ENCODE measurements around the gene RPA1.

RPA1 gene

DNA sequence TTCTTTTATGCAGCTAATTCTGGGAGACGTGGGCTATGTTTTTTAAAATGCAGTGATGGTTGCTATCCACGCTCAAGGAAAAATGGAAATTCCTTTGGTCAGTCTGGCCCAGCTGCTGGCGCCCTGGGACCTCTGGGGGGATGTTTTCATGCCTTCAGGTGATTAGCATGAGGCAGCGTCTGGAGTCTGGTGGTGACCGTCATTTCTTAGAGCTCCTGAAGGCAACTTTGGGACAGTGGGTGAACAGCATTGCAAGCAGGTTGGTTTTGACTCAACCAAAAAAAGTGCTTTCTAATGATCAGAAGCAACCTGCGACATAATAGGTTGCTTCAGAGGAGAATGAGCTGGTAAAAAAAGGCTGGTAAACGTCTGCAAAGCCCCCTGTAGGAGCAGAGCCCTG lies 82.3 kb downstream of the RPA1 start:
- no peak for DNase-seq

DNA sequence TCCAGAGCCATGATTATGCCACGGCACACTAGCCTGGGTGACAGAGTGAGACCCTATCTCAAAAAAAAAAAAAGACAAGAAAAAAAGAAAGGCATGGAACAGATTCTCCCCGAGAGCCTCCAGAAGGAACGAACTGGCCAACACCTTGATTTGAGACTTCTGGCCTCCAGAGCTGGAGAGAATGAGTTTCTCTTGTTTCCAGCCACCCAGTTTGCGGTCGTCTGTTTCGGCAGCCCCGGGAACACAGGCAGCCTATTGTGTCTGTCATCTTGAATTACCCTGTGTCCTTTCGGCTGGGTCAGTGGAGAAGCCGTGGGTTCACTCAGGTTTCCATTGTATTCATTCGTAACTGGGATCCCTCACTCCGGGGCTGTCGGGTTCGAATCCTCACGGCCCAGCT lies 83.9 kb downstream of the RPA1 start:
- no peak for DNase-seq

DNA sequence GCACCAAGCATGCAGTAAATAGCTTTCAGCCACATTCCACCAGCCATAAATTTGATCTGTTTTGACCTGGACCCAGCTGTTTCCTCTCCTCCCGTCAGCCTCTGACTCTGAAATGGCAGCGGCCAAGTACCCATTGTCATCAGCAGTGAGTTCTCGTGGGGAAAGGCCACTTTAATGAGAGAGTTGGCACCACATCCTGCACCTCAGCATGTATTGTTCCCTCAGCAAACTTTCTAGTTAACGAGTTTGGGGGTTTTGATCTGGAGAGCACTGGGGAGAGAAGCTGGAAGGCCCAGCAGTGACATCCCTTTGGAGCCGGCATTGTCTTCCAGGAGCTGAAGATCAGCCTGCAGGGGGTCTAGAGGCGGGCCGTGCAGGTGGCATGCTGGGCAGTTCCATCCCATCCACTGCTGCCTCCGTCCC lies 84.9 kb downstream of the RPA1 start:
- DNase-seq: no peak

DNA sequence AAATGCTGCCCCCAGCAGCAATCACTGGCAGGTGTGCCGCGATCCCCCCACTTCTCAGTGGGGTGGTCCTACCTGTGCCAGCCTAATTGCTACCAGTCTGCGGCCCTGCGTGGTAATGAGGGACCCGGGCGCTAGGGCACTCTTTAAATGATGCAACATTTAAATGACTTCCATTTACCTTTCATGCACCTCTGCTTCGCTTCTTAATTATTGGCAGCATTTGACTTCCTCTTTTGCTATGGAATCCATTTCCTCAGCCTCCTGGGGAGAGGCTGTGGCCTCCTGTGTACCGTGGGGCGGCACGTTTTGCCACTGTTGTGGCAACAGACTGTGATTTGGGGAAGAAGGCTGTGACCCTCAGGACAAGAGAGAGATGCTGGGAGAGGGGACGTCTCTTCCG lies 86.1 kb downstream of the RPA1 start:
- DNase-seq: no peak

DNA sequence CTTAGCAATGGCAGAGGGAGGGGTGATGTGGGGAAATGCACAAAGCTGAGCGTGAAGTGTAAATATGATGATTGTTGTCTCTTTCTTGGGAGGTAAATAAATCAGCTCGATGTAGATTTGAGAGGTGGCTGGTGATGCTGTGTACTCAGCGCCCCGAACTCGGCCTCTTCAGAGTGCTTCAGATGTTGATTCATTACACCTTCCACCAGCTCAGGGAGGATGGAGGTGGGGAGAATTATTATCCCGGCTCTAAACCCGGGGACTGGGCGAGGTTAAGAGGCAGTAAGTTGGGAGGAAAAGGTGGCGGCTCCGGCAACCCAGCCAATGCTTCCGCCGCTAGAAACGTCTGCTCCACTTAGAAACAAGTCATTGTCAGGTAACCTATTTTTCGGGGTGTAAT lies 86.5 kb downstream of the RPA1 start:
- DNase-seq: no peak

DNA sequence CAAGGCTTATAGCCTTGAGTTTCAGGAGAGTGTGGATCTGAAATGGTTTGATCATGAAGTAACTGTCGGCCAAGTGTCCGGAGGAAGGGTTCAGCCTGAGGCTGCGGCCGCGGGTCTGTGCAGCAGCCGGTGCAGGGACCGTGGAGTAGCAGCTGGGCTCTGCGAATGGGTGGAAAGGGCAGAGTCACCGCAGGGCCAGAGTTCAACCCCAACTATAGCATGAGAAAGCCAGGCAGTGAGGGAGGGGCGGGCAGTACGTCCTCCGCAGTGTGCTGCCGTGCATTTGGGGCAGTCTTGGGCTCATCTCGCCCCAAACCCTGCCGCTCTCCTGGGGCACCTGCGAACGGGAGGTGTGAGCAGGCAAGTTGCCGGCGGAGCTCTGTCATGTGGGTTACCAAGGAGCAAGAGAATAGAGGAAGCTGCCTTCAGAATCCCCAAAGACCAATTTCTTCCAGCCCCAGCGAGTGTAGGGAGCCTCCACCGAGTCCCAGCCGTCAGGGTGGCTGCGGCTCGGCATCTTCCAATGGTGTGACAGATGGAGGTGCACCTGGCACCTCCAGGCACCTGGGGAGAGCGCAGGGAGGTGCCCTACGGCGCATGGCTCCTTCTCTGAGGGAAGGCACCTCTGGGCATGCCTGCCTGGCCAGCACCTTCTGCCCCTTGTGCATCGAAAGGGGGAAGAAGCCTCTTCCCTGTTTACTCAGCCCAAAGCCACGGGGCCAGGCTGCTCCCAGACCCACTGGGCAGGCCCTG lies 87.3 kb downstream of the RPA1 start:
- DNase-seq: no peak

DNA sequence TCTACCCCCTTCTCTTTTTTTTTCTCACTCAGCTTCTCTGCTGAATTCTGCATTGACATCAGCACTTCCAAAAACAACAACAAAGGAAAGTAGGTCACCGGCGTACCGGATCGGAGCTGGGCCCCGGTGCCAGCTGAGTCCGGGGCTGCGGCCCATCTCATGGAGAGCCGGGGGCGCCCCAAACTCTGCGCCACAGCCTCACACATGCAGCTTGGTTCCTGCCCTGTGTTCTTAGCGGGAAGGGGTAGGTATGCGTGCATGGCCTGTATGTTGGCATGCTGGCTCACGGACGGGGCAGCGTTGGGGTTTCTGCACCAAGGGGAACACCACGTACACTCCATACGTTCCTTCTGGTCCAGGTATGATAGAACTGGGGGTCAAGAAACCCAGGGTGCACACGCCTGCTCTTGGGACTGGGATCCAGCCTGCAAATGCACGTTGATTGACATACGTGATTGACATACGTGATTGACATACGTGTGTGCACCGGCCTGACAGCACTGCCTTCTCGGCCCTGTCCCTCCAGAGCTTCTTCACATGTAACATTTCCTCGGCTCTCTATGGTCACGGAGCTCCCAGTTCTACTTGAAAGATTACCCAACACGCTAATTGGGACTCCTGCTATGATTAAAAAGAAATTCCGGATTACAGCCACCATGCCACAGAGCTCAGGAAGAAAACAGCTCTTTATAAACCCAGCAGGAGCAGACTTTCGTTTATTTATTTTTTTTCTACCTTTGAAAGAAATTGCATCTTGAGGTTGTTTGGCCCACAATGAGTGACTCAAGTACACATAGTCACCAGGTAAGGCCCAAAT lies 88.7 kb downstream of the RPA1 start:
- DNase-seq: no peak

DNA sequence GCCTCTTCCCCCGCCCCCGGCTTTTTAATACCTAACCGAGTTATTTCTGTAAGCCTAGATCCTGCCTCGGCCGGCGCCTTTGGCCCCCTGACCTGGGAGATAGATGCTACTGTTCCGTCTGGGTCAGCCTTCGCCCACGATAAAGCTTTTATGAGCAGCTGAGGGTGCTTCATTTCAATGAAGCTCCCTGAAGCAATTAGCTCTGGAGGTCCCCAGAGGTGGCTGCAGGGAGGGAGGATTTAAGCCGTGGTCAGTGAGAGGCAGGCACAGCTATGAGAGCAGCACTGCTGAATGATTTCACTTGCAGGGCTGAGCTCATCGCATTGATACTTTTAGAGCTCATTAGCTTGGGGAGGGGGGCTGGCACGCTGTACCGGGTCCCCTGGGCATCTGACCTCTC lies 89.4 kb downstream of the RPA1 start:
- no peak for DNase-seq

DNA sequence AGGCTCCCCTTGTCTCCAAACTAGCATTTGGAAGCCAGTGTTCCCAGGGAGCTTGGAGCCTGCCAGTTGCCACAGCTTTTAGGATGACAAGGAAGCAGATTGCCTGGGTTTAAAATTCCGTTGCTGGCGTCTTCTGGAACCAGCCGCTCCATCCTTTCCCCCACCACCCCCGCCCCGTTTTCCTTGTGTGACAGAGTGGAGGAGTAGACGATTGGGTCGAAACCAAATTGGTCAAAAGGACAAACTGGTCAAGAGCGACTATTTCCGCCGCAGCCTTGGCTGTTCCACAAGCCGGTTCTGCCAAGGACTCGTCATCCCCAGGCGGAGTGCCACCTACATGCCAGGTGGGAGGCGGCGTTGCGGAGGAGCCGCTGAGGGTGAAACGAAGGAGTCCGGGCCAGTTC lies 91.1 kb downstream of the RPA1 start:
- DNase-seq: no peak

DNA sequence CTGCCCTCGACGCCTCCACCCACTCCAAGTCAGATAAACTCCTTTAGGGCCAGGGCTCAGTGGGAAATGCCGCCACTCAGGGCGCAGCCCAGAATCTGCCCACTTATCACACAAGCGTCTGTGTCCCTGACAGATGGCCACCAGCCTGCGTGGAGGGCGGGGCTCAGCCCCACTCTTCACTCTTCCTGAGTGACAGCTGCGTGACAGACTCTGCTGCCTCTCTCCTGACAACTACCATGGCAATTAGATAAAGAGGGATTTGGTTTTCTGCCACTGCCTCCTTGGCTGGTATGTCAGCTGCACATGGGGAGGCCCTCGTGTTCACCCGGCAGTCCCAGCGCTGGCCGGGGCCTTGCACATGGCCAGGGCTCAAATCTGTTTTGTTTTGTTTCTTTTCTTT lies 99.2 kb downstream of the RPA1 start:
- DNase-seq: no peak

DNA sequence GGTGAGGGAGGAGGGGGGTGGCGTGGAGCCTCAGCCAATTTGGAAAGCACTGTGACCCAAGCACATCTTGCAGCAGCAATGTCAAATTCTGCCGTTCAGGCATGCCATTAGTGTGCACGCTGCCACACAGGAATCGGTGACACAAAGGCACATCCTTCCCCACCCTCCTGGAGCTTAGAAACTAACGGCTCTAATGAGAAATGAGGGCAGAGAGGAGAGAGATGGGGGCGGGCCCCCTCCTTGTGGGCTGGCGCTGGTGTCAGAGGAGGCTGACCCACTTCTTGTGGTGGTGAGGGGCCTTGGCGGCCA lies 100.5 kb downstream of the RPA1 start:
- no peak for DNase-seq

DNA sequence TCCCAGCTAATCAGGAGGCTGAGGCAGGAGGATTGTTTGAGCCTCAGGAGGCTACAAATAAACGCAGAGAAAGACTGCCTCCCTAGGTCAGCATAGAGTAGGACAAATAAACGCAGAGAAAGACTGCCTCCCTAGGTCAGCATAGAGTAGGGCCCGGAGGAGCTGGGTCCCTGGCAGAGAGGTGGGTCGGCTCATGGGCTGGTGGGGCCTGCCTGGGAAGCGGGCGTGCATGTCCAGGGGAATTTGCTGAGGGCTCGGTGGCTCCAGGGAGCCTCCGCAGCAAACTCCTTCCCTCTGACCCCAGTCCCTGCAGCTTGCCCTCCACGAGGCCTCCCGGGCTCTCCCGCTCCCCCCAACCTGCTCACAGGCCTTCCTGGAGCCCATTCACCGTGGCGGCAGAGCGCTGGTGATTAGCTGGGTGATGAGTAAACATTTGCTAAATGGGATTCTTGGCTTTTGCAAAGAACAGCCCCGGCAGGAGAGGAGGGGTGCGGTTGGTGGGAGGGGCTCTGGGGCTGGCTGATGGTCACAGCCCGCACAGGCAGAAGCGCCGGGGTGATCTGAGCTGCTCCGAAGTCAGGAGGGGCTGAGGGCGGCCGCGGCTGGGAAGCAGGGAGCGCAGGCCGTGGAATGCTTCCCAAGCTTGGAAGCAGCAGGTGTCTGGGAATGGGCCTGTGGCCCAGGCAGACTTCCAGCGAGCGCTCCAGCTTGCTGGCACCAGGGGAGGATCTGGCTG lies 102.2 kb downstream of the RPA1 start:
- DNase-seq: no peak

DNA sequence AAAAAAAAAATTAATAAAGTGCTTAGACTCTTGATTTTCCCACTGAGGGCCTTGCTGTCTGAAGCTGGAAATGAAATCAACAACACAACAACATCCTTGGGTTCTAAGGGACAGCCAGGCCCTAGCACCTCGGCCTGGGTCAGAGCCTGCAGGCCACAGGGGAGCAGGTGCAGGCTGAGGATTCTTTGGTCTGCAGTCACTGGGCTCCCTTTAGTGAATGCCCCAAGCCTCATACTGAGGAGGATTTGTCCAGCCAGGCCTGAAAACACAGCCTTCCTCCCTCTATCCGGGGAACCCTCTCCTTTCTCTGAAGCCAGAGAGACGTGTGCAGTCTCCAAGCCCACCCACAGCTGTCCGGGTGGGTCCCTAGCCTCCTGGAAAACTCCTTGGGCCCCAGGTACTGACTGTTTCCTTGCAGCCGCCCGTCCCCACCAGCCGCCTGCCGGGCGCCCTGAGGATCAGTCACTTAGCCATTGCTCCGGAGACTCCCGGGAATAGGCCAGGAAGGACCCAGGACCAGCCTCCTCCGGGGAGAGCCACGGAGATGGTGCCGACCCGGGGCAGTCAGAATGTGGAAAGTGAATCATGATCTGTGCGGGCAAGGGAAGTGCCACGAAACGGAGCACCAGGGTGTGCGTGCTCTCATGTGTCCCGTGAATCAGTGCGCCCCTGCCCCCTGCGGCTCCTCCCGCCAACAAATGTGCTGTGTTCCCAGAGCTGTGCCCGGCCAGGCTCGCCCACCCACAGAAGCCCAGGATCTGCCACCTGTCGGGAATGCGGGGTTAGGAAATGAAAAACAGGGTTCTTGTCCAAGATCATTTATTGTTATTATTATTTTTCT lies 104.3 kb downstream of the RPA1 start:
- no peak for DNase-seq

DNA sequence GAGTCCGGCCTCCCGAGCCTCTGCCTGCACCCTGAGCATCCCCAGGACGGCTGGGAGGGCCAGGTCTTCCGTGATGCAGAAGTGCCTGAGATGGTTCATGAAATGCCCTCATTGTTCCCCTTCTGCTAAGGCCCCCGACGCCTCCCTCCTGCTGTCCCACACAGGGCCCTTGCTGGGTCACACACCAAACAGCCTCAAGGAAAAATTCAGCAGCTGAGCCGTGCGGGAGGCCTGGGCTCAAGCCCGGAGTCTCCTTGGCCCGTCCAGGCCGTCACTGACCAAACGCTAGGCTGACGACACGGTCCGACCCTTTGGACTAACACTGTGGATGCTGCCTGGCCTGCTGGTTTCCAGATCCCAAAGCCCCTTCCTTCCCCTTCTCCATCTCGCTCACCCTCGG lies 105.1 kb downstream of the RPA1 start:
- no peak for DNase-seq

DNA sequence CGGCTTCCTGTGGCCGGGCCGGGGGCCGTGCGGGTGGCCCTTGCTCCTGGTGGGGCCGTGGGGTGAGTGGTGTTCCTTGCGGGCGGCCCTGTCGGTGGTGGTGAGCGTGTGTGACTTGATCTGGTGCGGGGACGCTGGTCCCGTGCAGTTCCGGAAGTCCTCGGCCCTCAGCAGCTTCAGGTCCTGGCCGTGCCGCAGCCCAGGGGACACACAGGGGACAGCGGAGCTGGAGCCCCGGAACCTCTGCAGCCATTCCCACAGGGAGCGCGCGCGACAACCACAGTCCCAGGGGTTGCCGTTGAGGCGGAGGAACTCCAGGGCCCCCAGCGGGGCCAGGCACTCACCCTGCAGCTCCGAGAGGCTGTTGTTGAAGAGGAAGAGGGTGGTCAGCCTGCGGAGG lies 107.0 kb downstream of the RPA1 start:
- no peak for DNase-seq

DNA sequence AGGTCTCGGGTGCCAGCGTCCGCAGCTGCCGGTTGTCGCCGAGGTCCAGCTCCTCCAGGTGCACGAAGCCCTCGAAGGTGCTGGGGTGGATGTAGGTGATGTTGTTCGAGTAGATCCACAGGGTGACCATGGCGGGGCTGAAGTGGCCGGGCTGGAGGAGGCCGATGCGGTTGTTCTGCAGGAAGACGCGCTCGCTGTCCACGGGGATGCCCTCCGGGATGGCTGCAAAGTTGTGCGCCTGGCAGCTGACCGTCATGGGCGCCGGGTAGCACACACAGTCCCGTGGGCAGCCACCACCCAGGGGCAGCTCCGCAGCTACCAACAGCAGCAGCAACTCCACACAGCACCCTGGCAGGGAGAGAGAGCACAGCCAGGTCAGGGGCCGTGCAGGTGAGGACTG lies 107.7 kb downstream of the RPA1 start:
- DNase-seq: no peak

DNA sequence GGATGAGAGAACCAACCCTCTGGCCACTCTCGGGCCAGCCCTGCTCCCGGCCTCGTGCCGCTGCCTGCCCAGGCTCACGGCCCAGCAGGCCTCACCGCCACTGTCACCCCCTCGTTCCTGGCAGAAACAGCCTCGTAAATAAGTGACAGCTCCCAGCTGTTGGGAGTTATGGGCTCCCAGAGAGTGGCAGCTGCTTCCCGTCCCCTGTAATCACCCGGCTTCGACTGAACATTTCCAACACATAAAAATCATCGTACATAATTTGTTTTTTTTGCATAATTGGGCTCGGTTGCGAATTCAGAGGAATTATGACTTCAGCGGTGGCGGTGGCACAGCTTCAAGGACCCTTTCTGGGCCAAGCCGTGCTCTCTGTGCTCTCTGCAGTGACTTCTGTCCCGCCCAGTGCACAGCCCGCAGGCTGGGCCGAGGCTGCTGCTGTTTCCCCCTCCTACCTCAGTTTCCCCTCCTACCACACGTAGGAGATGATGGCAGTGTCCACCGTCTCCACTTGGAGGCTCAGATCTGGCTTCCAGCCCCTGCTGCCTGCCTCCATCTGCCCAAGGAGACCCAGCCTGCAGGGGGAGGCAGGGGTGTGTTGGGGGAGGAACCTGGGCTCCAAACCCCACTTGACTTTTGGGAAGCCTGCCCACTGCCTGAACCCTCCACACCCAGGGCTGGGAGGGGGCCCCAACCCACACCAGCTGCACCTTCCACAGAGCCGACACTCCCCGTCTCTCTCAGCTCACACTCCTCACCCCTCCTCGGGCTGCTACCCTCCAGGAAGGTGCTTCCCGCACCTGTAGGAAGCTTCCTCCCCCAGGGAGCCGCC lies 110.4 kb downstream of the RPA1 start:
- DNase-seq: no peak

DNA sequence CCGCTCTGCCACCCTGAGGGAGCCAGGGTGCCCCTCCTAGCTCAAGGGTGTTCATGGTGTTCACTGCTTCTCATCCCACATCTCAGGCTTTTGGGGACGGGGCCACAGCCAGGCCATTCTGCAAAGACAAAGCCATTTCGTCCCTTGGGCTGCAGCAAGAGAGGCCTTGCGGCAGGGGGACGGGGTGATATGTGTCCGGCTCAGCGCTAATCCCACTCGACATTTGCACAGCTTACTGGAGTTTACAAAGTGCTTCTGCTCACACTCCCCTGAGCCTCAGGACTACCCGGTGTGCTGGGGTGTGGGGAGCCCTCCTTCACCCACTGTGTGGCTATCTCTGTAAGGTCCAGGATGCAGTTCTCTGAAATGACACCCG lies 111.0 kb downstream of the RPA1 start:
- DNase-seq: no peak

DNA sequence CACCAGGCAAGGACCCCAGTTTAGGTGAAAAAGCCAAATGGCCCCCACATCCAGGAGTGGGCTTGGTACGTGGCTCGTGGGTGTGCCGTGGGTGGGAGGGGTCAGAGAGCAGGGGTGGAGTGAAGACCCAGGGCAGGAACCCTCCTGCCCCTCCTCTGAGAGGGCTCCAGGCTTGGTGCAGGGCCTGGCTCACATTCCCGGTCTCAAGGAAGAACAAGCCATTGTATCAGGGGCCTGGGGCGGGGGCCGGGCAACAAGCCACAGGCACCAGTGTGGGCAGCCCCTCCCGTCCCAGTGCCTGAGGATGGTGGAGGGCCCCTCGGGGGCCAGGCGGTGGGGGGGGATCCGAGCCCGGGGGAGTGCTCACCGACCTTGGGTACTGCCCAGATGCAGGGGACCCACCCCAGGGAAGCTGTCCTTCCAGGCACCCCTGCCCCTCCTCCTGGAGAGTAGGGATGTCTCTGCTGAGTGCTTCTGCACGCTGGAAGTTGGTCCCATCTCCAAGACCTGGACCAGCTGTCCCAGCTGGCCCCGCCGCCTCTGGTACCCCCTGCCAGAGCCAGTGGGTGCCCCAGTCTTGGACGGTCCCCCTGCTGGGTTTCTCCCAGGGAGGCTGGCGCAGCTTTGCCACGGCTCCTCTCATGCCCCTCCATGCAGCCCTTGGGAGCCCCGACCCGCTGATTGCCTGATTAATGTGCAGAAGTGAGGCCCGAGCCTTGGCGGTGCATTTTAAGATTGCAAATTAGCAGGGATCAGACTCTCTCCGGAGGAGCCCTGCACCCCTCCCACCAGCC lies 111.7 kb downstream of the RPA1 start:
- no peak for DNase-seq

DNA sequence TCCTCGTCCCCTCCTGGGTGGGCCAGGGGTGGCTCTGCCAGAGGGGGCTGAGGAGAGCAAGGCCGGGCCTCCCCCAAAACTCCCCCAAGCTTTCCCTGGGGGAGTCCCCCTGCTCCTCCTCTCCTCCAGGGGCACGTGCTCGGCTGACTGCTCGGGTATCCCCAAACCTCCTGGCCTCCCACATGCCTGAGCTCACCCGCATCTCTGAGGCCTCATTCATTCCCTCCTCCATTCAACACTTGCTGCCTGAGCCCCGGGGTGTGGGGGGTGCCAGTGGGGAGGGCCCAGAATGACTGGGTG lies 112.2 kb downstream of the RPA1 start:
- DNase-seq: no peak

DNA sequence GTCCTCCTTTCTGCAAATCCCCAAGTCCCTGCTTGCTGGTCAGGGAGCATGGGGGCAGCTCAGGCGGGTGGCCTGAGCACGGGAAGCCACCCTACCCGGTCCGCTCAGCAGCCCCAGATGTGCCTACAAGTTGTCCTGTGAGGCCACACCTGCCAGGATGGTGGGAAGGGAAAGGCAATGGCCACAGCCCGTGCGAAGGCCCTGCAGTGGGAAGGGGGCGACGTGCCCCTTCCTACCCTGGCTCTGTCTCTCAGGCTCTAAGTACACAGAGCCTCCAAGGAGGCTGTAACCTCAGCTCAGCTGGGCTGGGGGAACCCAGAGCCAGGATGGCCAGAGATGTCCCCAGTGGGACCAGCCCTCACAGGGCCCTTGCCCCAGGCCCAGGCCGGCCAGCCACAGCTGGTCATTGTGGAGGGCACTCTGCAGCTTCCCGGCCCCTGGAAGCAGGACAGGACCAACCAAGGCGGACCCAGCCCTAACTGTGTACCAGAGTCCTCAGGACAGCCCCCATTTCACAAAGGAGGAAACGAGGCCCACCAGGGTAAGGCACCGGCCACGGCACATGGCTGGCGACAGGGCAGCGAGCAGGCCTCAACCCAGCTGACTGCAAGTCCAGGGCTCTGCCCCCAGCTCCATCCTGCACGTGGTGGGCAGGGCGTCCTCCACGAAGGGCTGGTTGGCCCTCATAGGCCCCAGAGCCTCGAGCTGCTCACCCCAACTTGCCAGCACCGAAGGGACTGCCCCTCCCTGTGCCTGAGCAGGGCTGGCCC lies 113.0 kb downstream of the RPA1 start:
- DNase-seq: no peak

Measured in 8988T (cell line).